SK-N-SH treated with all-trans-retinoic acid at 6 μM for 48 hours (cell line): ENCODE results near the gene CWH43.
A peak's percentile ranks its signal among the peaks of the same experiment; 100 is the strongest.

Source experiments
- ATAC-seq: fragments of 200-7000 bp; cut with Tn5 transposase; 3 replicates; pipeline ENCODE4 v1.9.1; 2020; ENCODE audit warnings: mild to moderate bottlenecking, moderate library complexity
- ARNTL ChIP-seq: fragments of 450-650 bp; formaldehyde crosslinking; IDR thresholded peaks from 2 replicates; pipeline ENCODE4 v1.5.0; 2020; ENCODE audit warnings: low read depth, mild to moderate bottlenecking, moderate library complexity, borderline replicate concordance
- BACH2 ChIP-seq: fragments of 250-450 bp; sonication (Bioruptor Pico); IDR thresholded peaks from 2 replicates; pipeline ENCODE4 v1.9.0; 2021; ENCODE audit warnings: mild to moderate bottlenecking, borderline replicate concordance
- ESRRG ChIP-seq: fragments of 250-450 bp; sonication (Bioruptor Pico); IDR thresholded peaks from 2 replicates; pipeline ENCODE4 v1.6.1; 2021; ENCODE audit warnings: mild to moderate bottlenecking
- GLIS3 ChIP-seq: fragments of 250-450 bp; sonication (Bioruptor Pico); IDR thresholded peaks from 2 replicates; pipeline ENCODE4 v1.5.0; 2020; ENCODE audit warnings: mild to moderate bottlenecking, moderate library complexity
- ISL1 ChIP-seq: fragments of 250-450 bp; sonication (Bioruptor Pico); IDR thresholded peaks from 2 replicates; pipeline ENCODE4 v2.1.2; 2022; ENCODE audit warnings: mild to moderate bottlenecking, moderate library complexity
- OSR1 ChIP-seq: fragments of 250-450 bp; sonication (Bioruptor Pico); IDR thresholded peaks from 2 replicates; pipeline ENCODE4 v1.8.0; 2022; ENCODE audit warnings: moderate library complexity, mild to moderate bottlenecking, inconsistent platforms
- PATZ1 ChIP-seq: fragments of 250-450 bp; sonication (Bioruptor Pico); IDR thresholded peaks from 2 replicates; pipeline ENCODE4 v1.8.0; 2020; ENCODE audit warnings: mild to moderate bottlenecking, moderate library complexity, borderline replicate concordance
- POU6F1 ChIP-seq: fragments of 250-450 bp; sonication (Bioruptor Pico); IDR thresholded peaks from 2 replicates; pipeline ENCODE4 v1.8.0; 2021; ENCODE audit warnings: low read depth, mild to moderate bottlenecking, moderate library complexity, borderline replicate concordance
- PPARA ChIP-seq: fragments of 250-450 bp; sonication (Bioruptor Pico); IDR thresholded peaks from 2 replicates; pipeline ENCODE4 v1.5.0; 2020; ENCODE audit warnings: mild to moderate bottlenecking, borderline replicate concordance
- RARB ChIP-seq: fragments of 250-450 bp; sonication (Bioruptor Pico); IDR thresholded peaks from 2 replicates; pipeline ENCODE4 v1.8.0; 2021; ENCODE audit warnings: mild to moderate bottlenecking, moderate library complexity
- SNAI2 ChIP-seq: fragments of 250-450 bp; sonication (Bioruptor Pico); IDR thresholded peaks from 2 replicates; pipeline ENCODE4 v1.5.0; 2020; ENCODE audit warnings: mild to moderate bottlenecking, moderate library complexity
- TOX ChIP-seq: fragments of 250-450 bp; sonication (Bioruptor Pico); IDR thresholded peaks from 2 replicates; pipeline ENCODE4 v1.8.0; 2021; ENCODE audit warnings: mild to moderate bottlenecking, moderate library complexity, borderline replicate concordance
- ZC3H10 ChIP-seq: fragments of 250-450 bp; sonication (Bioruptor Pico); IDR thresholded peaks from 2 replicates; pipeline ENCODE4 v1.5.1; 2021; ENCODE audit warnings: mild to moderate bottlenecking, moderate library complexity
- ZFP3 ChIP-seq: fragments of 250-450 bp; sonication (Bioruptor Pico); IDR thresholded peaks from 2 replicates; pipeline ENCODE4 v1.5.0; 2020; ENCODE audit warnings: mild to moderate bottlenecking, moderate library complexity
- ZNF565 ChIP-seq: fragments of 450-650 bp; formaldehyde crosslinking; conservative IDR thresholded peaks from 2 replicates; pipeline ENCODE4 v1.5.0; 2020; ENCODE audit warnings: low read depth, mild to moderate bottlenecking, moderate library complexity
- ZNF70 ChIP-seq: fragments of 450-650 bp; formaldehyde crosslinking; IDR thresholded peaks from 2 replicates; pipeline ENCODE4 v1.5.0; 2020; ENCODE audit warnings: mild to moderate bottlenecking, moderate library complexity
- ZNF8 ChIP-seq: fragments of 450-650 bp; formaldehyde crosslinking; IDR thresholded peaks from 2 replicates; pipeline ENCODE4 v1.5.0; 2020; ENCODE audit warnings: mild to moderate bottlenecking, moderate library complexity
- TF ChIP-seq, protein P1 (sequence below): fragments of 250-450 bp; sonication (Bioruptor Pico); IDR thresholded peaks from 2 replicates; pipeline ENCODE4 v1.5.1; 2021; ENCODE audit warnings: mild to moderate bottlenecking, moderate library complexity
- TF ChIP-seq, protein P2 (sequence below): fragments of 250-450 bp; sonication (Bioruptor Pico); IDR thresholded peaks from 2 replicates; pipeline ENCODE4 v1.5.0; 2020; ENCODE audit warnings: mild to moderate bottlenecking, moderate library complexity

The CWH43 gene

DNA sequence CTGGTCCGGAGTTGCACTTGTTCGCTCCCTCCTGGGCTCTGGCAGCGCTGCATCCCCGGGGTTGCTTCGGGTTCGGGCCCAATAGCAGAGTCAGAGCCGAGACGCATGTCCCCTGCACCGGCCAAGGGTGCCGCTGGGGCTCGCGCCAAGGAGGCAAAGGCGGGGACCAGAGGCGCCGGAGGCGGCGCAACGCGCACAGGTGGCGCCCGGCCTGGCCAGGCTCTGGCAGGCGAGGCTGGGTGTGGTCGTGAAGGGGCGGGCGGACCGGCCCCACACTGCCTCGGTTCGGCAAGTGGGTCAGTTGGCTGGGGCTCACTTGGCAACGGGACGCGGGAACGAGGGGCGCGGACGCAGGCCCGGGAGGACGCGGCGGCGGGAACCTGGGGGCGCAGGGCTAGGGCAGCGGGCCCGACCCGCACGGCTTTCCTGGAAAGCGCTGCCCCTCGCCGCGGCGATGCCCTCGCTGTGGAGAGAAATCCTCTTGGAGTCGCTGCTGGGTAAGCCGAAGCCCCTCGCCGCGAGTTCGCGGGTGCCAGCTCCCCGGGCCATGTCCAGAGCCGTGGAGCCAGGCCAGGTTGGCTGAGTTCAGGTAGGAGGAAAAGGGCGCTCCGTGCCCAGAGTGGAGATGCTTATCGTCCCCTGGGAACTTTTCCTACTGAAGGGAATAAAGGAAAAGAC lies at the start of gene CWH43:
CWH43 (plus strand) TSS at position 300 of the 678 bp plus-strand sequence; CDS start at position 455, 155 bp downstream.
- peak; percentile 59 for ATAC-seq
- no peak for TF ChIP-seq ISL1
- no peak for TF ChIP-seq BACH2 (CRISPR knock-in tag)
- TF ChIP-seq ARNTL (CRISPR knock-in tag), result no peak
- TF ChIP-seq PPARA (CRISPR knock-in tag), result no peak
- TF ChIP-seq ZC3H10 (CRISPR knock-in tag), result no peak
- TF ChIP-seq RARB (CRISPR knock-in tag), result no peak
- TF ChIP-seq ZNF8 (CRISPR knock-in tag), result no peak
- TF ChIP-seq, protein P1, sequence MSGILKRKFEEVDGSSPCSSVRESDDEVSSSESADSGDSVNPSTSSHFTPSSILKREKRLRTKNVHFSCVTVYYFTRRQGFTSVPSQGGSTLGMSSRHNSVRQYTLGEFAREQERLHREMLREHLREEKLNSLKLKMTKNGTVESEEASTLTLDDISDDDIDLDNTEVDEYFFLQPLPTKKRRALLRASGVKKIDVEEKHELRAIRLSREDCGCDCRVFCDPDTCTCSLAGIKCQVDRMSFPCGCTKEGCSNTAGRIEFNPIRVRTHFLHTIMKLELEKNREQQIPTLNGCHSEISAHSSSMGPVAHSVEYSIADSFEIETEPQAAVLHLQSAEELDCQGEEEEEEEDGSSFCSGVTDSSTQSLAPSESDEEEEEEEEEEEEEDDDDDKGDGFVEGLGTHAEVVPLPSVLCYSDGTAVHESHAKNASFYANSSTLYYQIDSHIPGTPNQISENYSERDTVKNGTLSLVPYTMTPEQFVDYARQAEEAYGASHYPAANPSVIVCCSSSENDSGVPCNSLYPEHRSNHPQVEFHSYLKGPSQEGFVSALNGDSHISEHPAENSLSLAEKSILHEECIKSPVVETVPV (CRISPR knock-in tag), result no peak
- no peak for TF ChIP-seq TOX (CRISPR knock-in tag)

GRCh38 chr4:48937033-48937432 lies 49.0 kb upstream of the CWH43 start:
- no peak for ATAC-seq

More at GRCh38 chr4:48937033-48937432, 49.0 kb upstream of the CWH43 start:
- TF ChIP-seq GLIS3 (CRISPR knock-in tag) (no peak), SNAI2 (CRISPR knock-in tag) (no peak), PATZ1 (CRISPR knock-in tag) (no peak), RARB (CRISPR knock-in tag) (no peak), ESRRG (no peak), ZNF565 (CRISPR knock-in tag) (no peak), ZNF8 (CRISPR knock-in tag) (no peak), ZFP3 (CRISPR knock-in tag) (no peak), ZNF70 (CRISPR knock-in tag) (no peak), ISL1 (no peak), POU6F1 (CRISPR knock-in tag) (no peak), TOX (CRISPR knock-in tag) (no peak), BACH2 (CRISPR knock-in tag) (no peak), OSR1 (CRISPR knock-in tag) (no peak)
- TF ChIP-seq, protein P2, sequence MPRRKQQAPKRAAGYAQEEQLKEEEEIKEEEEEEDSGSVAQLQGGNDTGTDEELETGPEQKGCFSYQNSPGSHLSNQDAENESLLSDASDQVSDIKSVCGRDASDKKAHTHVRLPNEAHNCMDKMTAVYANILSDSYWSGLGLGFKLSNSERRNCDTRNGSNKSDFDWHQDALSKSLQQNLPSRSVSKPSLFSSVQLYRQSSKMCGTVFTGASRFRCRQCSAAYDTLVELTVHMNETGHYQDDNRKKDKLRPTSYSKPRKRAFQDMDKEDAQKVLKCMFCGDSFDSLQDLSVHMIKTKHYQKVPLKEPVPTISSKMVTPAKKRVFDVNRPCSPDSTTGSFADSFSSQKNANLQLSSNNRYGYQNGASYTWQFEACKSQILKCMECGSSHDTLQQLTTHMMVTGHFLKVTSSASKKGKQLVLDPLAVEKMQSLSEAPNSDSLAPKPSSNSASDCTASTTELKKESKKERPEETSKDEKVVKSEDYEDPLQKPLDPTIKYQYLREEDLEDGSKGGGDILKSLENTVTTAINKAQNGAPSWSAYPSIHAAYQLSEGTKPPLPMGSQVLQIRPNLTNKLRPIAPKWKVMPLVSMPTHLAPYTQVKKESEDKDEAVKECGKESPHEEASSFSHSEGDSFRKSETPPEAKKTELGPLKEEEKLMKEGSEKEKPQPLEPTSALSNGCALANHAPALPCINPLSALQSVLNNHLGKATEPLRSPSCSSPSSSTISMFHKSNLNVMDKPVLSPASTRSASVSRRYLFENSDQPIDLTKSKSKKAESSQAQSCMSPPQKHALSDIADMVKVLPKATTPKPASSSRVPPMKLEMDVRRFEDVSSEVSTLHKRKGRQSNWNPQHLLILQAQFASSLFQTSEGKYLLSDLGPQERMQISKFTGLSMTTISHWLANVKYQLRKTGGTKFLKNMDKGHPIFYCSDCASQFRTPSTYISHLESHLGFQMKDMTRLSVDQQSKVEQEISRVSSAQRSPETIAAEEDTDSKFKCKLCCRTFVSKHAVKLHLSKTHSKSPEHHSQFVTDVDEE (CRISPR knock-in tag), result no peak
- TF ChIP-seq, protein P1 (CRISPR knock-in tag), result no peak
- TF ChIP-seq, all 23 proteins: peak for 0
